GM19452 (cell line): Measurements from ENCODE around the gene STC2.

Experiments used
- ATAC-seq: cut with Tn5 transposase; IDR thresholded peaks from one replicate; pipeline ENCODE4 v1.9.1; 2021; ENCODE audit not compliant: unreplicated experiment

Gene STC2

GRCh38 chr5:173329491-173330337 is 1.5 kb upstream of the STC2 start:
- no peak for ATAC-seq

- no peak for ATAC-seq
These were observed 753 bp upstream of the STC2 start for GRCh38 chr5:173328844-173329490.

- no peak for ATAC-seq
These were observed 898 bp downstream of the STC2 start for GRCh38 chr5:173327084-173327947.

- ATAC-seq: no peak
These were observed 1.7 kb downstream of the STC2 start for GRCh38 chr5:173326501-173326960.

GRCh38 chr5:173325091-173325698 is 3.0 kb downstream of the STC2 start:
- ATAC-seq: no peak

GRCh38 chr5:173324115-173325001 is 3.9 kb downstream of the STC2 start:
- ATAC-seq: no peak

GRCh38 chr5:173323799-173324114 is 4.5 kb downstream of the STC2 start:
- no peak for ATAC-seq

- ATAC-seq: no peak
These were observed 5.0 kb downstream of the STC2 start for GRCh38 chr5:173323106-173323798.

- ATAC-seq: no peak
These were observed 6.3 kb downstream of the STC2 start for GRCh38 chr5:173321886-173322285.

GRCh38 chr5:173320259-173320658 is 8.0 kb downstream of the STC2 start:
- ATAC-seq: no peak

- ATAC-seq: no peak
These were observed 8.6 kb downstream of the STC2 start for GRCh38 chr5:173319646-173320045.

GRCh38 chr5:173318881-173319620 is 9.2 kb downstream of the STC2 start:
- no peak for ATAC-seq

GRCh38 chr5:173318330-173318729 is 9.9 kb downstream of the STC2 start:
- ATAC-seq: no peak

- no peak for ATAC-seq
These were observed 10.4 kb downstream of the STC2 start for GRCh38 chr5:173317852-173318251.

GRCh38 chr5:173317091-173317730 is 11.0 kb downstream of the STC2 start:
- no peak for ATAC-seq

- no peak for ATAC-seq
These were observed 11.7 kb downstream of the STC2 start for GRCh38 chr5:173316339-173317020.

GRCh38 chr5:173315495-173316338 is 12.5 kb downstream of the STC2 start:
- ATAC-seq: no peak
